WTC11 (cell line): ENCODE measurements around the gene TEX101. TPM values are rescaled to one million over a fixed set of nuclear protein-coding genes. Genes with fewer than 3 reads are reported as not detected.

Source experiments
- ATAC-seq: fragments of 200-7000 bp; cut with Tn5 transposase; 2 replicates; pipeline ENCODE4 v1.10.0; 2021; ENCODE audit warnings: mild to moderate bottlenecking, moderate library complexity
- CTCF ChIA-PET: fragments of 300-600 bp; sonication (Branson Sonifier 250); formaldehyde crosslinking; loops from one replicate; lab custom pipeline; 2021; ENCODE audit warnings: antibody characterized with exemption; lab: Charles Lee
- POLR2A ChIA-PET: fragments of 350-600 bp; sonication (Branson Sonifier 250); formaldehyde crosslinking; loops from one replicate; lab custom pipeline; 2021; ENCODE audit warnings: antibody characterized with exemption; lab: Charles Lee
- DNase-seq: peaks from one replicate; pipeline ENCODE4 v3.0.0; 2021; ENCODE audit warnings: low spot score
- H3K27ac Mint-ChIP-seq: 2 replicates; pipeline ENCODE4 v1.8.0; 2021; ENCODE audit warnings: mixed read lengths
- H3K27me3 Mint-ChIP-seq: 2 replicates; pipeline ENCODE4 v1.8.0; 2021; ENCODE audit warnings: low read depth, mild to moderate bottlenecking, moderate library complexity, mixed read lengths
- H3K36me3 Mint-ChIP-seq: 2 replicates; pipeline ENCODE4 v1.8.0; 2021; ENCODE audit warnings: mixed read lengths
- H3K4me1 Mint-ChIP-seq: 2 replicates; pipeline ENCODE4 v1.8.0; 2022; ENCODE audit warnings: mixed read lengths
- H3K4me3 Mint-ChIP-seq: 2 replicates; pipeline ENCODE4 v1.8.0; 2021; ENCODE audit warnings: mild to moderate bottlenecking, moderate library complexity, mixed read lengths
- H3K9me3 Mint-ChIP-seq: 2 replicates; pipeline ENCODE4 v1.8.0; 2021; ENCODE audit warnings: mixed read lengths
- ATF1 ChIP-seq: sonication (generic); formaldehyde crosslinking; IDR thresholded peaks from 2 replicates; pipeline ENCODE4 v1.8.1; 2023; ENCODE audit warnings: mild to moderate bottlenecking, moderate library complexity, missing genetic modification reagents
- FOXK1 ChIP-seq: sonication (generic); formaldehyde crosslinking; IDR thresholded peaks from 2 replicates; pipeline ENCODE4 v1.8.0; 2022; ENCODE audit warnings: mild to moderate bottlenecking, moderate library complexity, missing genetic modification reagents
- GRHL2 ChIP-seq: fragments of 250-450 bp; sonication (Bioruptor Pico); IDR thresholded peaks from 2 replicates; pipeline ENCODE4 v1.8.0; 2022; ENCODE audit warnings: mild to moderate bottlenecking, moderate library complexity; ENCODE audit not compliant: insufficient replicate concordance, severe bottlenecking
- SOX15 ChIP-seq: fragments of 250-450 bp; sonication (Bioruptor Pico); IDR thresholded peaks from 2 replicates; pipeline ENCODE4 v1.9.0; 2021; ENCODE audit warnings: mild to moderate bottlenecking
- TEAD1 ChIP-seq: sonication (generic); formaldehyde crosslinking; IDR thresholded peaks from 2 replicates; pipeline ENCODE4 v1.8.0; 2022; ENCODE audit warnings: mild to moderate bottlenecking, missing genetic modification reagents
- ZNF121 ChIP-seq: sonication (generic); formaldehyde crosslinking; IDR thresholded peaks from 2 replicates; pipeline ENCODE4 v1.8.0; 2023; ENCODE audit warnings: missing genetic modification reagents
- ZNF138 ChIP-seq: sonication (generic); formaldehyde crosslinking; conservative IDR thresholded peaks from 2 replicates; pipeline ENCODE4 v1.8.1; 2022; ENCODE audit warnings: mild to moderate bottlenecking, moderate library complexity, missing genetic modification reagents
- ZNF263 ChIP-seq: sonication (generic); formaldehyde crosslinking; IDR thresholded peaks from 2 replicates; pipeline ENCODE4 v1.8.1; 2022; ENCODE audit warnings: low read depth, mild to moderate bottlenecking, moderate library complexity, missing genetic modification reagents
- ZNF281 ChIP-seq: sonication (generic); formaldehyde crosslinking; IDR thresholded peaks from 2 replicates; pipeline ENCODE4 v1.8.0; 2023; ENCODE audit warnings: mild to moderate bottlenecking, missing genetic modification reagents
- ZNF532 ChIP-seq: fragments of 250-450 bp; sonication (Bioruptor Pico); IDR thresholded peaks from 2 replicates; pipeline ENCODE4 v1.9.0; 2021; ENCODE audit warnings: mild to moderate bottlenecking, borderline replicate concordance
- total RNA-seq: library from RNA; stranded (reverse); gene quantifications from 3 replicates; pipeline ENCODE4 v1.2.3, GENCODE V29; 2021
- TF ChIP-seq, protein P1 (sequence below): fragments of 200-600 bp; IDR thresholded peaks from 2 replicates; pipeline ENCODE4 v1.8.0; 2022; ENCODE audit warnings: antibody characterized with exemption
- TF ChIP-seq, protein P2 (sequence below): sonication (generic); formaldehyde crosslinking; conservative IDR thresholded peaks from 2 replicates; pipeline ENCODE4 v1.8.1; 2023; ENCODE audit warnings: mild to moderate bottlenecking, low read depth, missing genetic modification reagents, moderate library complexity

Gene TEX101
- total RNA-seq, 1 experiment from 2014 or later, result not detected

DNA sequence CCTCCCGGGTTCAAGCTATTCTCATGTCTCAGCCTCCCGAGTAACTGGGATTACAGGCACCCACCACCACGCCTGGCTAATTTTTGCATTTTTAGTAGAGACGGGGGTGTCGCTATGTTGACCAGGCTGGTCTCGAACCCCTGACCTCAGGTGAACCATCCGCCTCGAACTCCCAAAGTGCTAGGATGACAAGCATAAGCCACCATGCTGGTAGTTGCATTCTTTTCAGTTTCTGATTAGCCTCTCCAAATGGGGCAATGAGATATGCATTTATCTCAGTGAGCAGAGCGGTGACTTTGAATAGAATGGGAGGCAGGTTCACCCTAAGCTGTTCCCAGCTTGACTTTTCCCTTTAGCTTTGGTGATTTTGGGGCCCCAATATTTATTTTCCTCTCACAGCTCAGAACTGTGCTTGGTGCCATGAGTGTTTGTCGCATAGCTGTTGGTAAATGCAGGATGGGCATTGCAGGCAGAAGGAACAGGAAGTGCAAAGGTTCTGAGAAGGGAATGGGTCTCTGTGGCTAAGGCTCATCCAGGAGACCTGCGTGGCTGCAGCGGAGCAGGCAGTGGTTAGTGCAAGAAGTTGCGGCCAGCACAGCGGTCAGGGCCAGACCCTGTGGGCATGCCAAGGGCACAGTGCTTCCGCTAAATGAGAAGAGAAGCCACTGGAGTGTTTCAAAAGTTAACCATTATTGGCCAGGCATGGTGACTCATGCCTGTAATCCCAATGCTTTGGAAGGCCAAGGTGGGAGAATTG, 30.0 kb downstream of the TEX101 start (continued):
- no peak for TF ChIP-seq ZNF263 (CRISPR knock-in tag)

- POLR2A ChIA-PET, result no interaction called here
- no peak for TF ChIP-seq ZNF138
- no peak for TF ChIP-seq ZNF281
- TF ChIP-seq SOX15, result no peak
- TF ChIP-seq ZNF121 (CRISPR knock-in tag), result no peak
- TF ChIP-seq FOXK1, result no peak
- TF ChIP-seq, all 79 proteins: peak for 0
- peaks cover 7% of the 10 kb centered on the region; the same call in 1 of the 2 replicates for H3K27me3 Mint-ChIP-seq
- H3K9me3 Mint-ChIP-seq, result no peaks in the 10 kb centered on the region
- CTCF ChIA-PET, result interaction anchor here (0.6 to 5.4 kb wide), 4 partner anchors 13 to 110 kb away, joined by 3 to 245 read pairs (median 4); no protein-coding TSS in a partner anchor
- H3K36me3 Mint-ChIP-seq, result no peaks in the 10 kb centered on the region
- H3K4me1 Mint-ChIP-seq, result peaks cover 11% of the 10 kb centered on the region
- no peak for DNase-seq
- no peak overlapping the region for H3K27ac Mint-ChIP-seq
- no peak overlapping the region for H3K4me3 Mint-ChIP-seq
- no peak for ATAC-seq
These were observed 30.7 kb downstream of the TEX101 start for GRCh38 chr19:43445426-43445825.

GRCh38 chr19:43446746-43447489, 32.2 kb downstream of the TEX101 start:
- peaks cover 7% of the 10 kb centered on the region; the same call in 1 of the 2 replicates for H3K27me3 Mint-ChIP-seq
- H3K4me1 Mint-ChIP-seq, result peaks cover 10% of the 10 kb centered on the region
- H3K4me3 Mint-ChIP-seq, result peak overlapping the region; percentile 34; the same call in 1 of the 2 replicates
- TF ChIP-seq, protein P1, sequence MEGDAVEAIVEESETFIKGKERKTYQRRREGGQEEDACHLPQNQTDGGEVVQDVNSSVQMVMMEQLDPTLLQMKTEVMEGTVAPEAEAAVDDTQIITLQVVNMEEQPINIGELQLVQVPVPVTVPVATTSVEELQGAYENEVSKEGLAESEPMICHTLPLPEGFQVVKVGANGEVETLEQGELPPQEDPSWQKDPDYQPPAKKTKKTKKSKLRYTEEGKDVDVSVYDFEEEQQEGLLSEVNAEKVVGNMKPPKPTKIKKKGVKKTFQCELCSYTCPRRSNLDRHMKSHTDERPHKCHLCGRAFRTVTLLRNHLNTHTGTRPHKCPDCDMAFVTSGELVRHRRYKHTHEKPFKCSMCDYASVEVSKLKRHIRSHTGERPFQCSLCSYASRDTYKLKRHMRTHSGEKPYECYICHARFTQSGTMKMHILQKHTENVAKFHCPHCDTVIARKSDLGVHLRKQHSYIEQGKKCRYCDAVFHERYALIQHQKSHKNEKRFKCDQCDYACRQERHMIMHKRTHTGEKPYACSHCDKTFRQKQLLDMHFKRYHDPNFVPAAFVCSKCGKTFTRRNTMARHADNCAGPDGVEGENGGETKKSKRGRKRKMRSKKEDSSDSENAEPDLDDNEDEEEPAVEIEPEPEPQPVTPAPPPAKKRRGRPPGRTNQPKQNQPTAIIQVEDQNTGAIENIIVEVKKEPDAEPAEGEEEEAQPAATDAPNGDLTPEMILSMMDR, result peak; percentile 91
- TF ChIP-seq TEAD1 (CRISPR knock-in tag) (no peak), ZNF532 (CRISPR knock-in tag) (no peak), GRHL2 (CRISPR knock-in tag) (no peak), ATF1 (CRISPR knock-in tag) (no peak)
- TF ChIP-seq, protein P2, sequence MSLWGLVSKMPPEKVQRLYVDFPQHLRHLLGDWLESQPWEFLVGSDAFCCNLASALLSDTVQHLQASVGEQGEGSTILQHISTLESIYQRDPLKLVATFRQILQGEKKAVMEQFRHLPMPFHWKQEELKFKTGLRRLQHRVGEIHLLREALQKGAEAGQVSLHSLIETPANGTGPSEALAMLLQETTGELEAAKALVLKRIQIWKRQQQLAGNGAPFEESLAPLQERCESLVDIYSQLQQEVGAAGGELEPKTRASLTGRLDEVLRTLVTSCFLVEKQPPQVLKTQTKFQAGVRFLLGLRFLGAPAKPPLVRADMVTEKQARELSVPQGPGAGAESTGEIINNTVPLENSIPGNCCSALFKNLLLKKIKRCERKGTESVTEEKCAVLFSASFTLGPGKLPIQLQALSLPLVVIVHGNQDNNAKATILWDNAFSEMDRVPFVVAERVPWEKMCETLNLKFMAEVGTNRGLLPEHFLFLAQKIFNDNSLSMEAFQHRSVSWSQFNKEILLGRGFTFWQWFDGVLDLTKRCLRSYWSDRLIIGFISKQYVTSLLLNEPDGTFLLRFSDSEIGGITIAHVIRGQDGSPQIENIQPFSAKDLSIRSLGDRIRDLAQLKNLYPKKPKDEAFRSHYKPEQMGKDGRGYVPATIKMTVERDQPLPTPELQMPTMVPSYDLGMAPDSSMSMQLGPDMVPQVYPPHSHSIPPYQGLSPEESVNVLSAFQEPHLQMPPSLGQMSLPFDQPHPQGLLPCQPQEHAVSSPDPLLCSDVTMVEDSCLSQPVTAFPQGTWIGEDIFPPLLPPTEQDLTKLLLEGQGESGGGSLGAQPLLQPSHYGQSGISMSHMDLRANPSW, result no peak
- ChIA-PET CTCF (interaction anchor here (0.6 to 5.4 kb wide), 47 partner anchors 9 to 298 kb away, joined by 3 to 245 read pairs (median 6); partner anchors contain the start of genes IRGQ, LYPD3, PHLDB3 and ZNF575), POLR2A (interaction anchor here (0.6 to 1.5 kb wide), 6 partner anchors 57 to 89 kb away, joined by 3 read pairs; partner anchors contain the start of gene ZNF575)
- peak; percentile 84 for DNase-seq
- peaks cover 3% of the 10 kb centered on the region; the same call in 1 of the 2 replicates for H3K9me3 Mint-ChIP-seq
- H3K36me3 Mint-ChIP-seq, result no peaks in the 10 kb centered on the region
- peak; percentile 92 for ATAC-seq
- H3K27ac Mint-ChIP-seq, result 0 out of 2 replicates have a peak overlapping the region, but pooled peaks have one; percentile 5
